B cell (primary cell): Measurements from ENCODE around the gene TTC23. TPM values are rescaled to one million over a fixed set of nuclear protein-coding genes. Genes with fewer than 3 reads are reported as not detected.

Experiments used
- ATAC-seq: fragments of 200-7000 bp; cut with Tn5 transposase; one replicate; pipeline ENCODE4 v1.10.0; 2021; ENCODE audit warnings: low read depth, mild to moderate bottlenecking, moderate number of reproducible peaks, moderate library complexity
- CTCF ChIA-PET: fragments of 350-600 bp; sonication (Branson Sonifier 250); formaldehyde crosslinking; loops from one replicate; lab custom pipeline; 2021; ENCODE audit warnings: antibody characterized with exemption, inconsistent platforms; lab: Charles Lee
- POLR2A ChIA-PET: fragments of 350-600 bp; sonication (Branson Sonifier 250); formaldehyde crosslinking; loops from one replicate; lab custom pipeline; 2021; ENCODE audit warnings: antibody characterized with exemption; lab: Charles Lee
- DNase-seq: peaks from one replicate; pipeline ENCODE4 v3.0.0; 2013
- H2AFZ ChIP-seq: 2 replicates; pipeline ENCODE4 v1.6.1; 2012; ENCODE audit warnings: mild to moderate bottlenecking, low read depth, low read length; ENCODE audit not compliant: insufficient read depth, poor library complexity, severe bottlenecking
- H3K27ac ChIP-seq, 2 donors: 1 replicate in 1 of 2; 2 replicates in 1 of 2; pipeline ENCODE4 v1.5.1; 2012 to 2013; ENCODE audit warnings: low read length in 2 of 2, mild to moderate bottlenecking in 2 of 2, moderate library complexity in 1 of 2
- H3K27me3 ChIP-seq, 4 experiments: fragments of 200-600 bp in 1 of 4; sonication (generic) in 1 of 4; replicated peaks in 1 of 4; 1 replicate in 2 of 4; 2 replicates in 2 of 4; pipeline versions ENCODE4 v1.6.1 to v1.7.0; 2013 to 2016; ENCODE audit warnings: low read length in 3 of 4, mild to moderate bottlenecking in 2 of 4, mixed read lengths in 1 of 4, moderate library complexity in 1 of 4; ENCODE audit not compliant: insufficient read depth in 4 of 4, control insufficient read depth in 3 of 4; ENCODE audit errors: control extremely low read depth in 1 of 4
- H3K36me3 ChIP-seq, 2 experiments: replicated peaks in 1 of 2; 1 replicate in 1 of 2; 2 replicates in 1 of 2; pipeline versions ENCODE4 v1.6.1 to v1.7.1; 2013; ENCODE audit warnings: low read length in 1 of 2; ENCODE audit not compliant: insufficient read depth in 2 of 2, control insufficient read depth in 1 of 2; ENCODE audit errors: control extremely low read depth in 1 of 2, extremely low read depth in 1 of 2
- H3K4me1 ChIP-seq, 2 donors: fragments of 200-600 bp in 1 of 2; sonication (generic) in 1 of 2; 1 replicate in 1 of 2; 2 replicates in 1 of 2; pipeline versions ENCODE4 v1.5.1 to v1.6.1; 2013 to 2017; ENCODE audit warnings: low read length in 2 of 2; ENCODE audit not compliant: control insufficient read depth in 2 of 2, insufficient read depth in 2 of 2
- H3K4me2 ChIP-seq: replicated peaks from 2 replicates; pipeline ENCODE3; 2012; ENCODE audit warnings: mild to moderate bottlenecking, low read depth, low read length; ENCODE audit not compliant: poor library complexity, severe bottlenecking
- H3K4me3 ChIP-seq, 5 experiments: fragments of 200-600 bp in 1 of 5; sonication (generic) in 1 of 5; 1 replicate in 3 of 5; 2 replicates in 2 of 5; pipeline versions ENCODE4 v1.5.1 to v1.7.0; 2011 to 2016; ENCODE audit warnings: low read length in 4 of 5, mild to moderate bottlenecking in 4 of 5, low read depth in 2 of 5, control low read depth in 1 of 5, moderate library complexity in 1 of 5; ENCODE audit not compliant: insufficient read depth in 1 of 5; ENCODE audit errors: control extremely low read depth in 1 of 5, extremely low read depth in 1 of 5
- H3K79me2 ChIP-seq: fragments of 200-600 bp; sonication (generic); one replicate; pipeline ENCODE4 v1.6.0; 2016; ENCODE audit warnings: low read length; ENCODE audit not compliant: control insufficient read depth, insufficient read depth
- H3K9ac ChIP-seq: fragments of 200-600 bp; sonication (generic); 2 replicates; pipeline ENCODE4 v1.6.1; 2017; ENCODE audit warnings: mild to moderate bottlenecking, low read length, moderate library complexity
- H3K9me3 ChIP-seq, 3 donors: one replicate each; pipeline versions ENCODE4 v1.6.1 to v1.7.1; 2013; ENCODE audit warnings: low read length in 2 of 3; ENCODE audit not compliant: control insufficient read depth in 2 of 3, insufficient read depth in 1 of 3; ENCODE audit errors: control extremely low read depth in 1 of 3
- H4K20me1 ChIP-seq: 2 replicates; pipeline ENCODE4 v1.6.0; 2012; ENCODE audit warnings: mild to moderate bottlenecking, low read length; ENCODE audit not compliant: insufficient read depth, control insufficient read depth, poor library complexity, severe bottlenecking
- H3K27ac Mint-ChIP-seq: one replicate; pipeline ENCODE4 v1.8.0; 2021; ENCODE audit warnings: mixed read lengths
- H3K27me3 Mint-ChIP-seq: one replicate; pipeline ENCODE4 v1.8.0; 2021; ENCODE audit warnings: mixed read lengths
- H3K4me1 Mint-ChIP-seq: one replicate; pipeline ENCODE4 v1.8.0; 2021; ENCODE audit warnings: mixed read lengths
- H3K4me3 Mint-ChIP-seq: one replicate; pipeline ENCODE4 v1.8.0; 2021; ENCODE audit warnings: mixed read lengths
- H3K9me3 Mint-ChIP-seq: one replicate; pipeline ENCODE4 v1.8.0; 2022; ENCODE audit warnings: mixed read lengths; ENCODE audit not compliant: insufficient read depth
- CTCF ChIP-seq: fragments of 200-600 bp; IDR thresholded peaks from one replicate; pipeline ENCODE4 v1.8.0; 2022; ENCODE audit warnings: antibody characterized with exemption, mild to moderate bottlenecking
- EZH2 ChIP-seq: IDR thresholded peaks from 2 replicates; pipeline ENCODE4 v1.6.1; 2012; ENCODE audit warnings: borderline replicate concordance, low read depth, mild to moderate bottlenecking, moderate library complexity, low read length; ENCODE audit not compliant: insufficient read depth, poor library complexity, severe bottlenecking
- WGBS: methylation state at CpG from one replicate; pipeline ENCODE4 v1.1.5; 2013; ENCODE audit warnings: missing lambda C conversion rate; ENCODE audit not compliant: insufficient coverage; 5-methylcytosine and 5-hydroxymethylcytosine counted together
- intact Hi-C: fragments of 100-400 bp; cut with micrococcal nuclease; formaldehyde crosslinking; loops from one replicate; pipeline ENCODE4 v1.10.0; 2022
- polyA plus RNA-seq: library from polyadenylated mRNA; depleted of rRNA; stranded (reverse); fragments of >200 nt; gene quantifications from 2 replicates; pipeline ENCODE4 v1.2.3, GENCODE V29; 2012
- total RNA-seq, 2 donors: library from RNA; stranded (reverse); fragments of 120-200 nt in 1 of 2; gene quantifications; 1 replicate in 1 of 2; 2 replicates in 1 of 2; pipeline versions ENCODE4 v1.2.3 to v1.2.4, GENCODE V29; 2013 to 2022

TTC23 gene
- total and polyA plus RNA-seq, 2 donors (not counting 1 experiment from before 2014, with no cell fraction given), result 0.15 to 1.9 TPM

- H3K4me3 ChIP-seq, result no peak overlapping the region
- Mint-ChIP-seq H3K4me1 (no peaks in the 10 kb centered on the region), H3K27ac (no peak overlapping the region), H3K4me3 (no peak overlapping the region), H3K27me3 (no peaks in the 10 kb centered on the region), H3K9me3 (no peaks in the 10 kb centered on the region)
- intact Hi-C loops, result no loop called here
- no peaks in the 10 kb centered on the region for H4K20me1 ChIP-seq
- H3K9me3 ChIP-seq, result no peaks in the 10 kb centered on the region
- ChIA-PET CTCF (no interaction called here), POLR2A (no interaction called here)
- no peaks in the 10 kb centered on the region for H3K36me3 ChIP-seq
- DNase-seq (no peak), ATAC-seq (no peak)
- WGBS, result 83% methylated on average over 4 of the region's 4 CpGs
- H3K4me2 ChIP-seq, result no peak overlapping the region
- H3K9ac ChIP-seq, result no peak overlapping the region
- H2AFZ ChIP-seq, result no peak overlapping the region
- no peaks in the 10 kb centered on the region for H3K79me2 ChIP-seq
- no peaks in the 10 kb centered on the region for H3K4me1 ChIP-seq
- TF ChIP-seq CTCF (no peak), EZH2 (no peak)
- H3K27ac ChIP-seq, result no peak overlapping the region
- no peaks in the 10 kb centered on the region for H3K27me3 ChIP-seq
Measured at GRCh38 chr15:99139276-99139675, 110.1 kb downstream of the TTC23 start.

- H3K36me3 ChIP-seq, result no peaks in the 10 kb centered on the region
- ATAC-seq (no peak), DNase-seq (no peak)
- H3K27me3 Mint-ChIP-seq, result no peaks in the 10 kb centered on the region
- H3K9me3 Mint-ChIP-seq, result no peaks in the 10 kb centered on the region
- H2AFZ ChIP-seq, result no peak overlapping the region
- no peak overlapping the region for H3K4me3 ChIP-seq
- H3K9ac ChIP-seq, result no peak overlapping the region
- H3K4me1 ChIP-seq, result no peaks in the 10 kb centered on the region
- H4K20me1 ChIP-seq, result no peaks in the 10 kb centered on the region
- POLR2A ChIA-PET, result no interaction called here
- H3K79me2 ChIP-seq, result no peaks in the 10 kb centered on the region
- no peaks in the 10 kb centered on the region for H3K4me1 Mint-ChIP-seq
- TF ChIP-seq EZH2, result no peak
- no peak for TF ChIP-seq CTCF
- H3K9me3 ChIP-seq, result no peaks in the 10 kb centered on the region
- CTCF ChIA-PET, result no interaction called here
- intact Hi-C loops, result no loop called here
- H3K27me3 ChIP-seq, result no peaks in the 10 kb centered on the region
- no peak overlapping the region for H3K4me3 Mint-ChIP-seq
- no peak overlapping the region for H3K27ac ChIP-seq
- H3K4me2 ChIP-seq, result no peak overlapping the region
- H3K27ac Mint-ChIP-seq, result no peak overlapping the region
- 93% methylated on average over 15 of the region's 15 CpGs for WGBS
Measured at GRCh38 chr15:99138491-99138982, 110.8 kb downstream of the TTC23 start.
